Measurements from ENCODE around the gene MIX23.

DNA sequence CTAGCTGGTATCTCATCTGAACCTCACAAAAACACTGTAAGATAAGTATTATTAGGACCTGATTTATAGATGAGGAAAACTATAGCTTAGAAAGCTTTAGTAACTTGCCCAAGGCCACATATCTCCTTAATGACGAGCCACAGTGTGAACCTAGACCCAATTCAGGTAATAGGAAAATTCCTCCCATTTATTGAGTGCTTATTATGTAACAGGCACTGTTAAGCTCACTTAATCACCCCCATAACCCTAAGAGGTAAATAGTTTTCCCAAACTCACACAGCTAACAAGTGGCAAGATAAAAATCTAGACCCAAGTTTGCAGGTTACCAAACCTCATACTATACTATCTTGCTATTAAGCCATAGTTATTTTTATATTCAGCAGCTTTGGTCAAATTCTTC lies 24.9 kb upstream of the MIX23 start:
- TF ChIP-seq, protein P1, sequence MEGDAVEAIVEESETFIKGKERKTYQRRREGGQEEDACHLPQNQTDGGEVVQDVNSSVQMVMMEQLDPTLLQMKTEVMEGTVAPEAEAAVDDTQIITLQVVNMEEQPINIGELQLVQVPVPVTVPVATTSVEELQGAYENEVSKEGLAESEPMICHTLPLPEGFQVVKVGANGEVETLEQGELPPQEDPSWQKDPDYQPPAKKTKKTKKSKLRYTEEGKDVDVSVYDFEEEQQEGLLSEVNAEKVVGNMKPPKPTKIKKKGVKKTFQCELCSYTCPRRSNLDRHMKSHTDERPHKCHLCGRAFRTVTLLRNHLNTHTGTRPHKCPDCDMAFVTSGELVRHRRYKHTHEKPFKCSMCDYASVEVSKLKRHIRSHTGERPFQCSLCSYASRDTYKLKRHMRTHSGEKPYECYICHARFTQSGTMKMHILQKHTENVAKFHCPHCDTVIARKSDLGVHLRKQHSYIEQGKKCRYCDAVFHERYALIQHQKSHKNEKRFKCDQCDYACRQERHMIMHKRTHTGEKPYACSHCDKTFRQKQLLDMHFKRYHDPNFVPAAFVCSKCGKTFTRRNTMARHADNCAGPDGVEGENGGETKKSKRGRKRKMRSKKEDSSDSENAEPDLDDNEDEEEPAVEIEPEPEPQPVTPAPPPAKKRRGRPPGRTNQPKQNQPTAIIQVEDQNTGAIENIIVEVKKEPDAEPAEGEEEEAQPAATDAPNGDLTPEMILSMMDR (IDR thresholded peaks at IDR 0.05) = no peak
- no peak for TF ChIP-seq POLR2A (IDR thresholded peaks at IDR 0.05)

All from thyroid gland (tissue), 4 donors.